Measurements from ENCODE around the gene SMIM44.

DNA sequence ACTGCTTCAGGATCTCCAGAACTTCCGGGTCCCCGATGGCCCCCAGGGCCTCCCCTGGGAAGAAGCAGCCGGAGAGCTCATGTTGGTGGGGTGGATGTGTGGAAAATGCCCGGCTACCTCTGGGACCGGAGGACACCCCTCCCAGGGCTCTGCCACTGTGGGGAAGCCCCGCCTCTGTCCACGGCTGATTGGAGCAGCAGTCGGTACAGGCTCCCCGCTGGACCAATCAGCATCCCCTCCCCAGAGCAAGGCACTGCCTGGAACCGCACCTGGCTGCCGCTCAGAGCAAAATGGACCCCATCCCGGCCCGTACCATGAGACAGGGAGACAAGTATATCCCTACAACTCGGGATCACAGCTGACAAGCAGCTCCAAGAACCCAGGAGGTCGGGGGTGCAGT lies 10.8 kb upstream of the SMIM44 start:
- TF ChIP-seq, protein P1, sequence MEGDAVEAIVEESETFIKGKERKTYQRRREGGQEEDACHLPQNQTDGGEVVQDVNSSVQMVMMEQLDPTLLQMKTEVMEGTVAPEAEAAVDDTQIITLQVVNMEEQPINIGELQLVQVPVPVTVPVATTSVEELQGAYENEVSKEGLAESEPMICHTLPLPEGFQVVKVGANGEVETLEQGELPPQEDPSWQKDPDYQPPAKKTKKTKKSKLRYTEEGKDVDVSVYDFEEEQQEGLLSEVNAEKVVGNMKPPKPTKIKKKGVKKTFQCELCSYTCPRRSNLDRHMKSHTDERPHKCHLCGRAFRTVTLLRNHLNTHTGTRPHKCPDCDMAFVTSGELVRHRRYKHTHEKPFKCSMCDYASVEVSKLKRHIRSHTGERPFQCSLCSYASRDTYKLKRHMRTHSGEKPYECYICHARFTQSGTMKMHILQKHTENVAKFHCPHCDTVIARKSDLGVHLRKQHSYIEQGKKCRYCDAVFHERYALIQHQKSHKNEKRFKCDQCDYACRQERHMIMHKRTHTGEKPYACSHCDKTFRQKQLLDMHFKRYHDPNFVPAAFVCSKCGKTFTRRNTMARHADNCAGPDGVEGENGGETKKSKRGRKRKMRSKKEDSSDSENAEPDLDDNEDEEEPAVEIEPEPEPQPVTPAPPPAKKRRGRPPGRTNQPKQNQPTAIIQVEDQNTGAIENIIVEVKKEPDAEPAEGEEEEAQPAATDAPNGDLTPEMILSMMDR (IDR thresholded peaks at IDR 0.05 in 2 of 3, conservative IDR thresholded peaks at IDR 0.05 in 1 of 3; ENCODE audit: insufficient read depth in 2 of 3, low read depth in 1 of 3, low read length in 3 of 3), result no peak
- TF ChIP-seq RAD21 (CRISPR knock-in tag; conservative IDR thresholded peaks at IDR 0.05 in 1 of 2, IDR thresholded peaks at IDR 0.05 in 1 of 2), result no peak
- TF ChIP-seq, protein P2, sequence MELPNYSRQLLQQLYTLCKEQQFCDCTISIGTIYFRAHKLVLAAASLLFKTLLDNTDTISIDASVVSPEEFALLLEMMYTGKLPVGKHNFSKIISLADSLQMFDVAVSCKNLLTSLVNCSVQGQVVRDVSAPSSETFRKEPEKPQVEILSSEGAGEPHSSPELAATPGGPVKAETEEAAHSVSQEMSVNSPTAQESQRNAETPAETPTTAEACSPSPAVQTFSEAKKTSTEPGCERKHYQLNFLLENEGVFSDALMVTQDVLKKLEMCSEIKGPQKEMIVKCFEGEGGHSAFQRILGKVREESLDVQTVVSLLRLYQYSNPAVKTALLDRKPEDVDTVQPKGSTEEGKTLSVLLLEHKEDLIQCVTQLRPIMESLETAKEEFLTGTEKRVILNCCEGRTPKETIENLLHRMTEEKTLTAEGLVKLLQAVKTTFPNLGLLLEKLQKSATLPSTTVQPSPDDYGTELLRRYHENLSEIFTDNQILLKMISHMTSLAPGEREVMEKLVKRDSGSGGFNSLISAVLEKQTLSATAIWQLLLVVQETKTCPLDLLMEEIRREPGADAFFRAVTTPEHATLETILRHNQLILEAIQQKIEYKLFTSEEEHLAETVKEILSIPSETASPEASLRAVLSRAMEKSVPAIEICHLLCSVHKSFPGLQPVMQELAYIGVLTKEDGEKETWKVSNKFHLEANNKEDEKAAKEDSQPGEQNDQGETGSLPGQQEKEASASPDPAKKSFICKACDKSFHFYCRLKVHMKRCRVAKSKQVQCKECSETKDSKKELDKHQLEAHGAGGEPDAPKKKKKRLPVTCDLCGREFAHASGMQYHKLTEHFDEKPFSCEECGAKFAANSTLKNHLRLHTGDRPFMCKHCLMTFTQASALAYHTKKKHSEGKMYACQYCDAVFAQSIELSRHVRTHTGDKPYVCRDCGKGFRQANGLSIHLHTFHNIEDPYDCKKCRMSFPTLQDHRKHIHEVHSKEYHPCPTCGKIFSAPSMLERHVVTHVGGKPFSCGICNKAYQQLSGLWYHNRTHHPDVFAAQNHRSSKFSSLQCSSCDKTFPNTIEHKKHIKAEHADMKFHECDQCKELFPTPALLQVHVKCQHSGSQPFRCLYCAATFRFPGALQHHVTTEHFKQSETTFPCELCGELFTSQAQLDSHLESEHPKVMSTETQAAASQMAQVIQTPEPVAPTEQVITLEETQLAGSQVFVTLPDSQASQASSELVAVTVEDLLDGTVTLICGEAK (IDR thresholded peaks at IDR 0.05), result no peak
- TF ChIP-seq, protein P2 (CRISPR knock-in tag; IDR thresholded peaks at IDR 0.05), result no peak
- TF ChIP-seq EP300 (IDR thresholded peaks at IDR 0.05; ENCODE audit: low read length), result no peak

All from K562 (cell line).